Activated naive CD4-positive, alpha-beta T cell treated with anti-CD3 and anti-CD28 coated beads, Interleukin-2, amount 10 ng/mL, durations not matched to agents 5 hours and 36 hours (primary cell): ENCODE data around the gene PKD2. TPM values are rescaled to one million over a fixed set of nuclear protein-coding genes. Genes with fewer than 3 reads are reported as not detected.

ENCODE experiments used
- total RNA-seq, 2 experiments: library from RNA; stranded (reverse); gene quantifications; one replicate each; pipeline ENCODE4 v1.2.3, GENCODE V29; 2021

The PKD2 gene
- total RNA-seq = 1 to 10 TPM; 7.2 TPM

GRCh38 chr4:88007304-88008121 is at the start of gene PKD2:
Gene PKD2 (plus strand): TSS chr4:88007635. CDS start chr4:88007734, 99 bp downstream.

DNA sequence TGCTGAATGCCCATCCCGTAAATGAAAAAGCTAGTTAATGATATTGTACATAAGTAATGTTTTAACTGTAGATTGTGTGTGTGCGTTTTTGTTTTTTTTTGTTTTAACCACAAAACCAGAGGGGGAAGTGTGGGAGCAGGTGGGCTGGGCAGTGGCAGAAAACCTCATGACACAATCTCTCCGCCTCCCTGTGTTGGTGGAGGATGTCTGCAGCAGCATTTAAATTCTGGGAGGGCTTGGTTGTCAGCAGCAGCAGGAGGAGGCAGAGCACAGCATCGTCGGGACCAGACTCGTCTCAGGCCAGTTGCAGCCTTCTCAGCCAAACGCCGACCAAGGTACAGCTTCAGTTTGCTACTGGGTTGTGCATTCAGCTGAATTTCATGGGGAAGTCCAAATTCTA is 32.0 kb upstream of the PKD2 start, which contains the start of gene SPP1:
SPP1 (plus strand) TSS at position 249 of the 400 bp plus-strand sequence. CDS start 1,182 bp downstream, outside the sequence.

Other genes with a start within 250 kb of the PKD2 start
- gene IBSP, start 208.1 kb upstream of the PKD2 start, total RNA-seq = not detected
- gene MEPE, start 174.7 kb upstream of the PKD2 start, total RNA-seq = not detected
- gene SPP1, start 31.9 kb upstream of the PKD2 start, total RNA-seq = not detected
- under 1 TPM; 0.43 TPM for gene ABCG2, start 151.0 kb downstream of the PKD2 start, total RNA-seq